Purkinje cell (primary cell): ENCODE measurements around the gene ZNF773. TPM values are rescaled to one million over a fixed set of nuclear protein-coding genes. Genes with fewer than 3 reads are reported as not detected.

Experiments used
- polyA plus RNA-seq: library from polyadenylated mRNA; unstranded; fragments of >200 nt; fragmentation: Nextera tagmentation; gene quantifications from 2 replicates; pipeline ENCODE4 v1.2.1, GENCODE V29; 2014

Gene ZNF773
- polyA plus RNA-seq: 1.4 and 4.0 TPM in 2 replicates

DNA sequence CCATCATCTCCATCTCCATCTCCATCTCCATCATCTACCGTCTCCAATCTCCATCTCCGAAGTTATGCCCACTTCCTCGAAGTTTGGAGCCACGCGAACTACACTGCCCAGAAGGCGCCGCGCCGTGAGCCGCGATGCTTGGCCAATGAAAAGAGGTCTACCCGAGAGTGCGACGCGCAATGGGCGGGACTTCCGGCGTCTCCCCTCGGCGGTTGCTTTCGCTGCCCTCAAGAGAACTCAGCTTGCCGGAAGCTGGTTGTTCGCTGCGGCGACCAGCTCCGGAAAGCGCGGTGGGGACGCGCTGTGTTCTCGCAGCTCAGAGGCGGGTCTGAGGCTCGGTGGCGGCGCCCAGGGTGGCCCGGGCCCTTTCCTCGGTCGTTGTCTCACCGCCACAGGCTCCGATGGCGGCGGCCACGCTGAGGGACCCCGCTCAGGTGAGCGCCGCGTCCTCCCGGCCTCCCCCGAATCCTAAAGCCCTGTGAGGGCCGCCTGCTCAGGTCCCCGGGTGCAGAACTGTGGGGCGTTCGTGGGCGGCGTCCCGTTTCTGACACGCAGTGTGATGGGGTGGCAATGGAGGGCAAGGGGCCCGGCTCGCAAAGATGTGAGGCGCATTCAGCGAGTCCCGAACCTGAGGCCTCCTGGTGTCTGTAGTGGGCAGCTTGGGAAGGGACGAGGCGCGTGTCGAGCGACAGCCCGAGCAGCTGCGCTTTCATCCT is at the start of gene ZNF773:
Gene ZNF773, plus strand, starts transcription at position 259 of the 716 bp plus-strand sequence. Its CDS starts 143 bp downstream, at position 402.

GRCh38 chr19:57477191-57478008 is 22.3 kb upstream of the ZNF773 start, which contains the start of gene ZNF772:
TSS of gene ZNF772 (minus strand) at chr19:57477566. CDS start at chr19:57477309, 257 bp downstream.

GRCh38 chr19:57487477-57488298 is 12.1 kb upstream of the ZNF773 start, which contains the start of gene ZNF419:
TSS of gene ZNF419 (plus strand) at chr19:57487750. CDS start at chr19:57487951, 201 bp downstream.

GRCh38 chr19:57527136-57527881 is 27.6 kb downstream of the ZNF773 start, which contains the start of gene ZNF549:
TSS of gene ZNF549 (plus strand) at chr19:57527356. CDS start at chr19:57527574, 218 bp downstream.

Other genes starting within 250 kb of the ZNF773 start
- gene ZNF460, start 219.5 kb upstream of the ZNF773 start, polyA plus RNA-seq: 6.3 and 9.1 TPM in 2 replicates
- gene ZNF543, start 179.5 kb upstream of the ZNF773 start, polyA plus RNA-seq: 1.0 and 1.2 TPM in 2 replicates
- gene ZNF304, start 148.7 kb upstream of the ZNF773 start, polyA plus RNA-seq: 1.7 and 3.0 TPM in 2 replicates
- 115 and 174 TPM in 2 replicates for gene TRAPPC2B, start 136.4 kb upstream of the ZNF773 start, polyA plus RNA-seq
- gene ZNF547, start 136.4 kb upstream of the ZNF773 start, polyA plus RNA-seq: 7.0 and 8.8 TPM in 2 replicates
- gene ZNF548, start 110.1 kb upstream of the ZNF773 start, polyA plus RNA-seq: 0.88 and 1.4 TPM in 2 replicates
- 3.6 and 9.0 TPM in 2 replicates for gene ZNF17, start 88.8 kb upstream of the ZNF773 start, polyA plus RNA-seq
- 6.2 and 14.8 TPM in 2 replicates for gene ZNF749, start 64.6 kb upstream of the ZNF773 start, polyA plus RNA-seq
- gene VN1R1, start 42.8 kb upstream of the ZNF773 start, polyA plus RNA-seq: 1.3 and 2.1 TPM in 2 replicates
- gene ZNF772, start 22.4 kb upstream of the ZNF773 start, polyA plus RNA-seq: 3.0 and 6.0 TPM in 2 replicates
- 2.4 and 7.4 TPM in 2 replicates for gene ZNF419, start 12.2 kb upstream of the ZNF773 start, polyA plus RNA-seq
- gene ZNF549, start 27.4 kb downstream of the ZNF773 start, polyA plus RNA-seq: 2.5 and 3.0 TPM in 2 replicates
- 3.2 and 4.0 TPM in 2 replicates for gene ZNF550, start 59.9 kb downstream of the ZNF773 start, polyA plus RNA-seq
- 0.74 and 1.5 TPM in 2 replicates for gene ZNF416, start 79.0 kb downstream of the ZNF773 start, polyA plus RNA-seq
- 2.0 and 2.3 TPM in 2 replicates for gene ZIK1, start 84.2 kb downstream of the ZNF773 start, polyA plus RNA-seq
- gene ZNF530, start 99.9 kb downstream of the ZNF773 start, polyA plus RNA-seq: 5.2 and 5.9 TPM in 2 replicates
- 5.3 and 6.1 TPM in 2 replicates for gene ZNF134, start 114.3 kb downstream of the ZNF773 start, polyA plus RNA-seq
- 2.0 and 4.7 TPM in 2 replicates for gene ZNF211, start 133.2 kb downstream of the ZNF773 start, polyA plus RNA-seq
- gene ZSCAN4, start 169.0 kb downstream of the ZNF773 start, polyA plus RNA-seq: not detected in 2 replicates
- gene ZNF551, start 182.0 kb downstream of the ZNF773 start, polyA plus RNA-seq: 1.3 and 1.6 TPM in 2 replicates
- gene ZNF154, start 209.3 kb downstream of the ZNF773 start, polyA plus RNA-seq: 1.8 and 3.3 TPM in 2 replicates
- gene ZNF671, start 227.7 kb downstream of the ZNF773 start, polyA plus RNA-seq: 3.8 and 9.9 TPM in 2 replicates
- gene ZNF776, start 246.9 kb downstream of the ZNF773 start, polyA plus RNA-seq: 2.2 and 2.5 TPM in 2 replicates